ENCODE results near the gene MRPL4.
"Not testable (repeated sequence)": the region's sequence is repeated elsewhere in the genome, so short reads cannot be mapped to it uniquely, and the experiment has no call there.

The MRPL4 gene

GRCh38 chr19:10268071-10268470, 16.1 kb downstream of the MRPL4 start:
- DNase-seq: no peak

- peak; percentile 69 for DNase-seq
Observed at GRCh38 chr19:10269333-10270179, 17.5 kb downstream of the MRPL4 start.

- DNase-seq: peak; percentile 19
Observed at GRCh38 chr19:10270180-10270615, 18.2 kb downstream of the MRPL4 start.

- DNase-seq: peak; percentile 45
Observed at GRCh38 chr19:10270616-10271394, 18.8 kb downstream of the MRPL4 start, which contains the start of gene ICAM1. Gene ICAM1 (plus strand): TSS chr19:10271120. CDS start chr19:10271160, 40 bp downstream.

- DNase-seq: no peak
Observed at GRCh38 chr19:10271543-10272086, 19.6 kb downstream of the MRPL4 start.

GRCh38 chr19:10274589-10274988, 22.6 kb downstream of the MRPL4 start:
- DNase-seq: no peak

GRCh38 chr19:10277795-10278589, 26.0 kb downstream of the MRPL4 start:
- DNase-seq: no peak

- no peak for DNase-seq
Observed at GRCh38 chr19:10278935-10279334, 26.9 kb downstream of the MRPL4 start.

- no peak for DNase-seq
Observed at GRCh38 chr19:10279737-10280442, 27.9 kb downstream of the MRPL4 start.

GRCh38 chr19:10282043-10282442, 30.0 kb downstream of the MRPL4 start:
- not testable (repeated sequence) for DNase-seq

- DNase-seq: no peak
Observed at GRCh38 chr19:10283301-10284064, 31.5 kb downstream of the MRPL4 start.

GRCh38 chr19:10284065-10284959, 32.3 kb downstream of the MRPL4 start:
- DNase-seq: no peak

GRCh38 chr19:10284960-10285278, 32.9 kb downstream of the MRPL4 start:
- no peak for DNase-seq

GRCh38 chr19:10285393-10285792, 33.4 kb downstream of the MRPL4 start:
- DNase-seq: no peak

GRCh38 chr19:10286803-10287737, 35.1 kb downstream of the MRPL4 start, which contains the start of gene ICAM4:
Gene ICAM4 (plus strand): TSS chr19:10286955. CDS start chr19:10287013, 58 bp downstream.
- no peak for DNase-seq

GRCh38 chr19:10288662-10289166, 36.7 kb downstream of the MRPL4 start:
- DNase-seq: peak; percentile 70

- peak; percentile 80 for DNase-seq
Observed at GRCh38 chr19:10289167-10289835, 37.3 kb downstream of the MRPL4 start.

GRCh38 chr19:10289836-10290356, 37.9 kb downstream of the MRPL4 start, which contains the start of gene ICAM5:
Gene ICAM5 (plus strand): TSS chr19:10289952. CDS start chr19:10290044, 92 bp downstream.
- peak; percentile 67 for DNase-seq

Data from NCI-H146 (cell line).